Stomach smooth muscle (tissue), 2 donors: ENCODE data around the gene WHRN.

ENCODE experiments used
- H3K27ac ChIP-seq: one replicate; pipeline ENCODE4 v1.7.0; 2013; ENCODE audit warnings: mild to moderate bottlenecking, low read length, inconsistent platforms
- H3K27me3 ChIP-seq, 2 donors: one replicate each; pipeline ENCODE4 v1.7.0; 2013; ENCODE audit warnings: low read length in 2 of 2; ENCODE audit not compliant: insufficient read depth in 2 of 2, control insufficient read depth in 1 of 2
- H3K36me3 ChIP-seq, 2 donors: one replicate each; pipeline ENCODE4 v1.7.0; 2013; ENCODE audit warnings: low read length in 2 of 2; ENCODE audit not compliant: control insufficient read depth in 2 of 2, insufficient read depth in 2 of 2
- H3K4me1 ChIP-seq: one replicate; pipeline ENCODE4 v1.7.0; 2013; ENCODE audit warnings: low read length; ENCODE audit not compliant: control insufficient read depth, insufficient read depth
- H3K4me3 ChIP-seq, 2 donors: one replicate each; pipeline ENCODE4 v1.7.0; 2013; ENCODE audit warnings: low read length in 2 of 2
- H3K9ac ChIP-seq, 2 donors: one replicate each; pipeline ENCODE4 v1.7.0; 2013; ENCODE audit warnings: low read length in 2 of 2, mild to moderate bottlenecking in 1 of 2
- H3K9me3 ChIP-seq, 2 donors: one replicate each; pipeline ENCODE4 v1.7.0; 2013; ENCODE audit warnings: low read length in 2 of 2; ENCODE audit not compliant: control insufficient read depth in 2 of 2
- donor health status: healthy.
- donor health status: Pancreatic carcinoma.

The WHRN gene

GRCh38 chr9:114431003-114431402 lies 74.3 kb downstream of the WHRN start:
- H3K9me3 ChIP-seq: no peaks in the 10 kb centered on the region
- H3K4me3 ChIP-seq: no peak overlapping the region
- no peak overlapping the region for H3K27ac ChIP-seq
- no peaks in the 10 kb centered on the region for H3K27me3 ChIP-seq
- peaks cover 3% of the 10 kb centered on the region for H3K4me1 ChIP-seq
- H3K36me3 ChIP-seq: peaks cover 0 to 3% of the 10 kb centered on the region in 2 donors
- no peak overlapping the region for H3K9ac ChIP-seq

GRCh38 chr9:114430457-114430856 lies 74.8 kb downstream of the WHRN start:
- H3K27ac ChIP-seq: no peak overlapping the region

GRCh38 chr9:114429488-114429887 lies 75.8 kb downstream of the WHRN start:
- no peaks in the 10 kb centered on the region for H3K9me3 ChIP-seq
- peaks cover 2 to 10% of the 10 kb centered on the region in 2 donors for H3K36me3 ChIP-seq
- no peak overlapping the region for H3K4me3 ChIP-seq
- H3K9ac ChIP-seq: no peak overlapping the region
- no peak overlapping the region for H3K27ac ChIP-seq
- H3K27me3 ChIP-seq: no peaks in the 10 kb centered on the region
- H3K4me1 ChIP-seq: peaks cover 3% of the 10 kb centered on the region

More at GRCh38 chr9:114430457-114430856, 74.8 kb downstream of the WHRN start:
- peaks cover 3% of the 10 kb centered on the region for H3K4me1 ChIP-seq
- no peaks in the 10 kb centered on the region for H3K9me3 ChIP-seq
- H3K4me3 ChIP-seq: no peak overlapping the region
- H3K27me3 ChIP-seq: no peaks in the 10 kb centered on the region
- H3K9ac ChIP-seq: no peak overlapping the region
- peaks cover 0 to 3% of the 10 kb centered on the region in 2 donors for H3K36me3 ChIP-seq

GRCh38 chr9:114428466-114428865 lies 76.8 kb downstream of the WHRN start:
- Histone ChIP-seq H3K27me3 (no peaks in the 10 kb centered on the region), H3K9me3 (no peaks in the 10 kb centered on the region), H3K27ac (no peak overlapping the region), H3K4me3 (no peak overlapping the region), H3K4me1 (no peaks in the 10 kb centered on the region), H3K9ac (no peak overlapping the region), H3K36me3 (peaks cover 6 to 10% of the 10 kb centered on the region in 2 donors)

GRCh38 chr9:114427644-114428043 lies 77.6 kb downstream of the WHRN start:
- H3K4me3 ChIP-seq: no peak overlapping the region
- no peaks in the 10 kb centered on the region for H3K9me3 ChIP-seq
- no peak overlapping the region for H3K27ac ChIP-seq

GRCh38 chr9:114426046-114426948 lies 79.0 kb downstream of the WHRN start:
- Histone ChIP-seq H3K4me1 (no peaks in the 10 kb centered on the region), H3K27ac (no peak overlapping the region), H3K9ac (no peak overlapping the region), H3K36me3 (peaks cover 9 to 10% of the 10 kb centered on the region in 2 donors), H3K9me3 (no peaks in the 10 kb centered on the region), H3K4me3 (no peak overlapping the region), H3K27me3 (no peaks in the 10 kb centered on the region)

More at GRCh38 chr9:114427644-114428043, 77.6 kb downstream of the WHRN start:
- Histone ChIP-seq H3K9ac (no peak overlapping the region), H3K36me3 (peaks cover 6 to 10% of the 10 kb centered on the region in 2 donors), H3K4me1 (no peaks in the 10 kb centered on the region), H3K27me3 (no peaks in the 10 kb centered on the region)

- Histone ChIP-seq H3K9me3 (no peaks in the 10 kb centered on the region), H3K9ac (no peak overlapping the region), H3K27me3 (no peaks in the 10 kb centered on the region), H3K27ac (no peak overlapping the region), H3K4me1 (no peaks in the 10 kb centered on the region), H3K36me3 (peaks cover 11 to 13% of the 10 kb centered on the region in 2 donors), H3K4me3 (no peak overlapping the region)
These were observed 80.1 kb downstream of the WHRN start for GRCh38 chr9:114425126-114425525.

GRCh38 chr9:114424126-114424525 lies 81.1 kb downstream of the WHRN start:
- Histone ChIP-seq H3K4me3 (no peak overlapping the region), H3K36me3 (peaks cover 15 to 20% of the 10 kb centered on the region in 2 donors), H3K4me1 (no peaks in the 10 kb centered on the region), H3K9me3 (no peaks in the 10 kb centered on the region), H3K27me3 (no peaks in the 10 kb centered on the region), H3K9ac (no peak overlapping the region), H3K27ac (no peak overlapping the region)

- no peak overlapping the region for H3K27ac ChIP-seq
- no peaks in the 10 kb centered on the region for H3K27me3 ChIP-seq
- no peak overlapping the region for H3K4me3 ChIP-seq
- no peak overlapping the region for H3K9ac ChIP-seq
- peaks cover 21 to 24% of the 10 kb centered on the region in 2 donors for H3K36me3 ChIP-seq
- no peaks in the 10 kb centered on the region for H3K4me1 ChIP-seq
- no peaks in the 10 kb centered on the region for H3K9me3 ChIP-seq
These were observed 82.1 kb downstream of the WHRN start for GRCh38 chr9:114423181-114423580.

- peaks cover 30 to 35% of the 10 kb centered on the region in 2 donors for H3K36me3 ChIP-seq
- H3K27me3 ChIP-seq: no peaks in the 10 kb centered on the region
These were observed 84.1 kb downstream of the WHRN start for GRCh38 chr9:114421147-114421546.

GRCh38 chr9:114419796-114420195 lies 85.5 kb downstream of the WHRN start:
- H3K9ac ChIP-seq: no peak overlapping the region
- H3K27ac ChIP-seq: no peak overlapping the region
- no peaks in the 10 kb centered on the region for H3K27me3 ChIP-seq
- H3K9me3 ChIP-seq: no peaks in the 10 kb centered on the region
- H3K4me1 ChIP-seq: peaks cover 4% of the 10 kb centered on the region
- no peak overlapping the region for H3K4me3 ChIP-seq
- H3K36me3 ChIP-seq: peaks cover 28 to 30% of the 10 kb centered on the region in 2 donors

More at GRCh38 chr9:114421147-114421546, 84.1 kb downstream of the WHRN start:
- no peaks in the 10 kb centered on the region for H3K4me1 ChIP-seq
- H3K27ac ChIP-seq: no peak overlapping the region
- H3K9ac ChIP-seq: no peak overlapping the region
- no peaks in the 10 kb centered on the region for H3K9me3 ChIP-seq
- no peak overlapping the region for H3K4me3 ChIP-seq
